ENCODE measurements around the gene PPIA. TPM values are rescaled to one million over a fixed set of nuclear protein-coding genes. Genes with fewer than 3 reads are reported as not detected.

The PPIA gene
- total RNA-seq, 1 experiment from 2014 or later = 3,599 TPM

DNA sequence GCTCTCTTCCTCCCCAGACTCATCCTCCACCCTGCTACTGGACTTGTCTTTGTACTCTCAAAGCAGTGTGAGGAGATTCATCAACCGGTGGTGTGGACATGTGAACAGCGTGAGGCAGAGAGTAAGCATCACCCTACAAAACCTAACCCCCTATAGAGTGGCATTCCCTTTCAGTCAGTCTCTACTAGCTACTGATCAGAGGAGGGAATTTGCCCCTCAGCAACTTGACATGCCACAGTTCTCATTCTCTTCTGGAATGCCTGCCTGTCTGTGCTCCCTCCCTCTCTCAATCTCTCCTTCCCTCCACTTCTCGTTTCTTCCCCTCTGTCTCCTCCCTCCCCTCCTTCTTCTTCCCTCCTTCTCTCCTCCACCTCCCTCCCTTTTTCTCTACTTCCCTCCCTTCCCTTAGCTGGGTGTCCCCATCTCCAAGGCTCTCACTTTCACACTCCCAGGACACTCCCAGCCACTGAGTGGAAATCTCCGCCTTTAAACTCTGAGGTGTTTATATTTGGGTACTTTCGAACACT lies 26.8 kb downstream of the PPIA start:
- intact Hi-C loops (cut with micrococcal nuclease; ENCODE audit: unreplicated experiment) = no loop called here
- Histone ChIP-seq H3K79me2 (ENCODE audit: low read depth) (no peaks in the 10 kb centered on the region), H3K4me1 (replicated peaks; ENCODE audit: insufficient read depth) (peaks cover 13% of the 10 kb centered on the region), H3K36me3 (ENCODE audit: low read depth) (peaks cover 13% of the 10 kb centered on the region; the same call in 1 of the 2 replicates), H3K9me3 (ENCODE audit: insufficient read depth, low read depth) (no peaks in the 10 kb centered on the region), H3K4me3 (no peak overlapping the region), H2AFZ (no peak overlapping the region), H3K9me2 (ENCODE audit: insufficient read depth) (no peaks in the 10 kb centered on the region), H3K27me3 (ENCODE audit: insufficient read depth, low read depth) (no peaks in the 10 kb centered on the region), H3F3A (ENCODE audit: insufficient read depth, low read depth) (peaks cover 22% of the 10 kb centered on the region), H4K20me1 (ENCODE audit: insufficient read depth) (no peaks in the 10 kb centered on the region), H3K27ac (no peak overlapping the region), H3K4me2 (no peak overlapping the region)
- POLR2A ChIA-PET (ENCODE audit: unreplicated experiment) = no interaction called here
- no peak for DNase-seq
- BruUV-seq (replicated peaks) = no TSS peak
- CTCF ChIA-PET = interaction anchor here (0.7 kb wide), 1 partner anchor 874 kb away, joined by 4 read pairs; no protein-coding TSS in a partner anchor
- TF ChIP-seq EZH2 (IDR thresholded peaks at IDR 0.05; ENCODE audit: low read depth) (no peak), CTCF (conservative IDR thresholded peaks at IDR 0.05) (no peak)

DNA sequence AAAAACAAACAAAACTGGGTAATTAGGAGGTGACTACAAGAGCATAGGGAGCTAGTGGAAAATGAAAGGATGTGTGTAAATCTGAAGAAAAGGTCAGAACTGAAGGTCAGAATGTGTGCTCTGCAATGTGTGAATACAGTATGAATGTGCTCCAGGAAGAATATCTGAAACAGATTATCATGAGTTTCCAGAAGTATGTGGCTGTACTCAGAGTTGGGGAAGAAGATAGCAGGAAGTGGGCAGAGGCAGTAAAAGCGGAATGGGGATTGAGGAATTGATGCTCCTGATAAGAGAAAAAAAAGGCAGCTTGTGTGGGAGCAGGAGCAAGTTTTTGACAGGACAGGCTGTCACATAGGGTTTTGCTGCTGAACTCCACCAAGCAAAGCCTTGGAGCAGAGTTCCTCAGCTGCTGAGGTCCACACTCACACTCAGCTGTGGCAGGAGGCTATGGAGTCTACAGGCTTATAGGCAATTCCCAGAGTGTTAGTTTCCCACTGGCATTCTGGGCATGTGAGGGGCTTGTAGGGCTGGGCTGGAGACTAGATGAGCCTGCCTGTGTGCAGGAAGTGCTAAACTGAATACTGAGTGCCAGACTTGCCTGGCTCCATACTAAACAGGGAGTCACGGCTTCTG lies 28.5 kb downstream of the PPIA start:
- intact Hi-C loops (cut with micrococcal nuclease; ENCODE audit: unreplicated experiment) = no loop called here
- Histone ChIP-seq H3K27me3 (ENCODE audit: insufficient read depth, low read depth) (no peaks in the 10 kb centered on the region), H3K4me1 (replicated peaks; ENCODE audit: insufficient read depth) (no peaks in the 10 kb centered on the region), H3K9me3 (ENCODE audit: insufficient read depth, low read depth) (no peaks in the 10 kb centered on the region), H3F3A (ENCODE audit: insufficient read depth, low read depth) (peaks cover 15% of the 10 kb centered on the region; the same call in 1 of the 2 replicates), H3K4me3 (no peak overlapping the region), H3K79me2 (ENCODE audit: low read depth) (no peaks in the 10 kb centered on the region), H4K20me1 (ENCODE audit: insufficient read depth) (no peaks in the 10 kb centered on the region), H3K9me2 (ENCODE audit: insufficient read depth) (no peaks in the 10 kb centered on the region), H2AFZ (no peak overlapping the region), H3K36me3 (ENCODE audit: low read depth) (peaks cover 21% of the 10 kb centered on the region), H3K4me2 (no peak overlapping the region), H3K27ac (no peak overlapping the region)
- no TSS peak for BruUV-seq (replicated peaks)
- no peak for DNase-seq
- ChIA-PET CTCF (no interaction called here), POLR2A (ENCODE audit: unreplicated experiment) (interaction anchor here (0.7 kb wide), 2 partner anchors 21 to 662 kb away, joined by 3 to 7 read pairs; no protein-coding TSS in a partner anchor)
- no peak for TF ChIP-seq CTCF (conservative IDR thresholded peaks at IDR 0.05)
- TF ChIP-seq EZH2 (IDR thresholded peaks at IDR 0.05; ENCODE audit: low read depth) = no peak

DNA sequence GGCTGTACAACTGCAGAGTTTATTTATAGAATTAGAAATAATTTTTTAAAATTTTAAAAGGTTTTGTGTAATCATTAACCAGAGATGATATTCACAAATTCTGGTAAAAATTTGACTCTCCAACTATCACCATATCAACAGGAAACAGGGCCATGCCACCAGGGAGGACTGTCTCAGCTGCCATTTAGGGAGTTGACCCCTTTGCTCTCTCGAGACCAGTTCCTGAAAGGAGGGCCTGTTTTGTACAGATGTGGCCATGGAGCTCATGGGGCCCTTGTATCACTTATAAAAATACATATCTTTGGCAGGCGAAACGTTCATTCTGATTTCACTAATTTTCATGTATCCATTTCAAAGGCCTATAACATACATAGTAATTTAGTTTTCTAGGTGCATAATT lies 31.1 kb downstream of the PPIA start:
- no TSS peak for BruUV-seq (replicated peaks)

More for the DNA sequence above, 31.1 kb downstream of the PPIA start:
- Histone ChIP-seq H3K27me3 (ENCODE audit: insufficient read depth, low read depth) (no peaks in the 10 kb centered on the region), H3K79me2 (ENCODE audit: low read depth) (no peaks in the 10 kb centered on the region), H2AFZ (no peak overlapping the region), H3K4me2 (no peak overlapping the region), H3K9me2 (ENCODE audit: insufficient read depth) (no peaks in the 10 kb centered on the region), H4K20me1 (ENCODE audit: insufficient read depth) (no peaks in the 10 kb centered on the region), H3K4me1 (replicated peaks; ENCODE audit: insufficient read depth) (no peaks in the 10 kb centered on the region), H3K9me3 (ENCODE audit: insufficient read depth, low read depth) (no peaks in the 10 kb centered on the region), H3K4me3 (no peak overlapping the region), H3F3A (ENCODE audit: insufficient read depth, low read depth) (peaks cover 4% of the 10 kb centered on the region; the same call in 1 of the 2 replicates), H3K36me3 (ENCODE audit: low read depth) (peaks cover 25% of the 10 kb centered on the region), H3K27ac (no peak overlapping the region)
- ChIA-PET CTCF (no interaction called here), POLR2A (ENCODE audit: unreplicated experiment) (no interaction called here)
- intact Hi-C loops (cut with micrococcal nuclease; ENCODE audit: unreplicated experiment) = no loop called here
- TF ChIP-seq CTCF (conservative IDR thresholded peaks at IDR 0.05) = no peak
- no peak for TF ChIP-seq EZH2 (IDR thresholded peaks at IDR 0.05; ENCODE audit: low read depth)
- DNase-seq = no peak

Measured in PC-9 (cell line).